ENCODE results near the gene TDRD15.

- TF ChIP-seq RAD21 (IDR thresholded peaks at IDR 0.05) (no peak), TAF1 (conservative IDR thresholded peaks at IDR 0.05) (no peak), CTCF (IDR thresholded peaks at IDR 0.05; ENCODE audit: low read depth, low read length, missing input control) (no peak), ATF3 (IDR thresholded peaks at IDR 0.05) (no peak), GABPA (IDR thresholded peaks at IDR 0.05 in 1 of 2, conservative IDR thresholded peaks at IDR 0.05 in 1 of 2) (no peak), FOXA1 (IDR thresholded peaks at IDR 0.05) (no peak), REST (IDR thresholded peaks at IDR 0.05) (no peak), SP1 (IDR thresholded peaks at IDR 0.05) (no peak), RXRA (IDR thresholded peaks at IDR 0.05) (no peak), HNF4G (IDR thresholded peaks at IDR 0.05) (no peak), ZBTB33 (IDR thresholded peaks at IDR 0.05) (no peak), FOXA2 (IDR thresholded peaks at IDR 0.05) (no peak), EGR1 (IDR thresholded peaks at IDR 0.05; ENCODE audit: low read depth in 2 of 2) (no peak), MAX (IDR thresholded peaks at IDR 0.05) (no peak)
Measured at GRCh38 chr2:21181957-21182356, 58.2 kb downstream of the TDRD15 start.
